HCT116 (cell line): ENCODE results near the gene GPBAR1. TPM values are rescaled to one million over a fixed set of nuclear protein-coding genes. Genes with fewer than 3 reads are reported as not detected.

Source experiments
- ATAC-seq: fragments of 200-7000 bp; cut with Tn5 transposase; 2 replicates; pipeline ENCODE4 v1.9.1; 2020; ENCODE audit warnings: mild to moderate bottlenecking, moderate library complexity
- BruUV-seq: library from RNA; stranded (reverse); fragments of 400-500 nt; replicated peaks from 2 replicates; lab custom pipeline; 2021; lab: Mats Ljungman, UMichigan
- CTCF ChIA-PET: fragments of 300-600 bp; sonication (Branson Sonifier 250); formaldehyde crosslinking; loops from one replicate; lab custom pipeline; 2021; ENCODE audit warnings: antibody characterized with exemption; lab: Charles Lee
- POLR2A ChIA-PET: fragments of 300-600, 350-600 bp; sonication (Branson Sonifier 250); formaldehyde crosslinking; loops from one replicate; lab custom pipeline; 2021; ENCODE audit warnings: antibody characterized with exemption; lab: Charles Lee
- RAD21 ChIA-PET, 2 experiments: fragments of 300-600 bp; sonication (Branson Sonifier 250); formaldehyde crosslinking; loops; one replicate each; lab custom pipeline; 2023; ENCODE audit warnings: low total read pairs in 2 of 2; ENCODE audit not compliant: uncharacterized antibody in 2 of 2, unreplicated experiment in 2 of 2, low non-redundant PET in 1 of 2; lab: Charles Lee
- DNase-seq: peaks from one replicate; pipeline ENCODE4 v3.0.0-alpha.2; 2010; ENCODE audit warnings: low read depth, low spot score
- H2AFZ ChIP-seq: fragments of 200-600 bp; shearing (Covaris generic), sonication (generic); 2 replicates; pipeline ENCODE4 v1.6.1; 2017; ENCODE audit warnings: low read depth, mixed run types, mixed read lengths, antibody characterized with exemption, low read length; ENCODE audit not compliant: poor library complexity, severe bottlenecking
- H3K27ac ChIP-seq: 2 replicates; pipeline ENCODE4 v1.5.1; 2012; ENCODE audit warnings: low read depth, low read length
- H3K27me3 ChIP-seq: fragments of 200-600 bp; sonication (generic); 2 replicates; pipeline ENCODE4 v1.6.1; 2016; ENCODE audit warnings: mixed run types, low read length, mixed read lengths; ENCODE audit not compliant: insufficient read depth
- H3K36me3 ChIP-seq, 2 experiments: fragments of 200-500 bp in 1 of 2; fragments of 200-600 bp in 1 of 2; sonication (Bioruptor generic) in 1 of 2; sonication (generic) in 1 of 2; 2 replicates each; pipeline versions ENCODE4 v1.5.1 to v1.6.1; 2014 to 2016; ENCODE audit warnings: low read length in 2 of 2, inconsistent platforms in 1 of 2, mixed read lengths in 1 of 2, mixed run types in 1 of 2; ENCODE audit not compliant: insufficient read depth in 2 of 2, control insufficient read depth in 1 of 2
- H3K4me1 ChIP-seq, 2 experiments: fragments of 200-600 bp in 1 of 2; sonication (generic) in 1 of 2; 2 replicates each; pipeline versions ENCODE4 v1.5.1 to v1.6.1; 2012 to 2017; ENCODE audit warnings: low read length in 2 of 2, inconsistent platforms in 1 of 2, mild to moderate bottlenecking in 1 of 2, mixed read lengths in 1 of 2, mixed run types in 1 of 2, moderate library complexity in 1 of 2; ENCODE audit not compliant: insufficient read depth in 2 of 2, control insufficient read depth in 1 of 2
- H3K4me2 ChIP-seq: fragments of 200-600 bp; sonication (generic); 2 replicates; pipeline ENCODE4 v1.6.1; 2017; ENCODE audit warnings: mixed run types, low read length, mixed read lengths
- H3K4me3 ChIP-seq, 2 experiments: fragments of 200-600 bp in 1 of 2; sonication (generic) in 1 of 2; replicated peaks in 1 of 2; 2 replicates each; pipeline ENCODE4 v1.5.1; 2011 to 2016; ENCODE audit warnings: low read length in 2 of 2, control low read depth in 1 of 2, low read depth in 1 of 2, mild to moderate bottlenecking in 1 of 2, mixed read lengths in 1 of 2, mixed run types in 1 of 2
- H3K79me2 ChIP-seq: fragments of 200-600 bp; sonication (generic); 2 replicates; pipeline ENCODE4 v1.6.1; 2017; ENCODE audit warnings: mild to moderate bottlenecking, mixed run types, low read length, moderate library complexity, mixed read lengths; ENCODE audit not compliant: insufficient read depth
- H3K9ac ChIP-seq: fragments of 200-600 bp; sonication (generic); 2 replicates; pipeline ENCODE4 v1.6.1; 2016; ENCODE audit warnings: low read length, mixed read lengths
- H3K9me2 ChIP-seq: fragments of 200-600 bp; sonication (generic), shearing (Covaris generic); 2 replicates; pipeline ENCODE4 v1.6.1; 2017; ENCODE audit warnings: mixed run types, mild to moderate bottlenecking, moderate library complexity; ENCODE audit not compliant: insufficient read depth
- H3K9me3 ChIP-seq, 2 experiments: fragments of 200-500 bp in 1 of 2; fragments of 200-600 bp in 1 of 2; sonication (Bioruptor generic) in 1 of 2; sonication (generic) in 1 of 2; 2 replicates each; pipeline ENCODE4 v1.6.1; 2014 to 2017; ENCODE audit warnings: low read length in 2 of 2, mixed read lengths in 2 of 2, inconsistent platforms in 1 of 2, low read depth in 1 of 2, mild to moderate bottlenecking in 1 of 2, mixed run types in 1 of 2, moderate library complexity in 1 of 2; ENCODE audit not compliant: control insufficient read depth in 1 of 2, insufficient read depth in 1 of 2
- H4K20me1 ChIP-seq: fragments of 200-600 bp; sonication (generic), shearing (Covaris generic); 2 replicates; pipeline ENCODE4 v1.6.1; 2017; ENCODE audit warnings: mixed run types, mild to moderate bottlenecking, moderate library complexity; ENCODE audit not compliant: insufficient read depth
- ATF3 ChIP-seq: IDR thresholded peaks from 2 replicates; pipeline ENCODE4 v1.6.1; 2012
- CBX3 ChIP-seq: IDR thresholded peaks from 2 replicates; pipeline ENCODE4 v1.6.1; 2012; ENCODE audit warnings: low read depth
- CEBPB ChIP-seq: IDR thresholded peaks from 2 replicates; pipeline ENCODE4 v1.6.1; 2012; ENCODE audit warnings: low read depth
- CTCF ChIP-seq, 3 experiments: fragments of 200-600 bp in 1 of 3; sonication (generic) in 1 of 3; IDR thresholded peaks in 2 of 3; conservative IDR thresholded peaks in 1 of 3; 2 replicates each; pipeline ENCODE4 v1.5.1; 2012 to 2017; ENCODE audit warnings: low read depth in 2 of 3, low read length in 2 of 3, antibody characterized with exemption in 1 of 3, borderline replicate concordance in 1 of 3, control low read depth in 1 of 3, mild to moderate bottlenecking in 1 of 3, mixed read lengths in 1 of 3, mixed run types in 1 of 3, moderate library complexity in 1 of 3; ENCODE audit not compliant: insufficient read depth in 1 of 3
- EGR1 ChIP-seq: IDR thresholded peaks from 2 replicates; pipeline ENCODE4 v1.6.1; 2012; ENCODE audit warnings: low read depth
- ELF1 ChIP-seq: IDR thresholded peaks from 2 replicates; pipeline ENCODE4 v1.6.1; 2012; ENCODE audit warnings: low read depth, borderline replicate concordance
- EZH2 ChIP-seq: fragments of 200-600 bp; sonication (generic); IDR thresholded peaks from 2 replicates; pipeline ENCODE4 v1.6.1; 2017; ENCODE audit warnings: antibody characterized with exemption, mixed run types
- EZH2phosphoT487 ChIP-seq: fragments of 200-600 bp; IDR thresholded peaks from 2 replicates; pipeline ENCODE4 v1.6.1; 2018; ENCODE audit warnings: antibody characterized with exemption, borderline replicate concordance
- JUND ChIP-seq: IDR thresholded peaks from 2 replicates; pipeline ENCODE4 v1.6.1; 2012
- MAX ChIP-seq: IDR thresholded peaks from 2 replicates; pipeline ENCODE4 v1.6.1; 2012
- POLR2A ChIP-seq: IDR thresholded peaks from 2 replicates; pipeline ENCODE4 v1.7.0; 2011; ENCODE audit warnings: borderline replicate concordance; ENCODE audit not compliant: insufficient read depth, insufficient read length; ENCODE audit errors: extremely low read depth
- POLR2AphosphoS5 ChIP-seq: IDR thresholded peaks from 2 replicates; pipeline ENCODE4 v1.6.1; 2011; ENCODE audit warnings: mild to moderate bottlenecking, low read depth, low read length, moderate library complexity
- REST ChIP-seq: IDR thresholded peaks from 2 replicates; pipeline ENCODE4 v1.6.1; 2012; ENCODE audit warnings: low read depth
- SIN3A ChIP-seq: IDR thresholded peaks from 2 replicates; pipeline ENCODE4 v1.6.1; 2012; ENCODE audit warnings: low read depth
- SP1 ChIP-seq: IDR thresholded peaks from 2 replicates; pipeline ENCODE4 v1.6.1; 2012; ENCODE audit warnings: low read depth
- SRF ChIP-seq: IDR thresholded peaks from 2 replicates; pipeline ENCODE4 v1.6.1; 2012; ENCODE audit warnings: low read depth
- TCF7L2 ChIP-seq: IDR thresholded peaks from 2 replicates; pipeline ENCODE4 v1.7.0; 2011; ENCODE audit warnings: borderline replicate concordance, inconsistent platforms; ENCODE audit not compliant: insufficient read depth, insufficient read length; ENCODE audit errors: extremely low read depth
- YY1 ChIP-seq: IDR thresholded peaks from 2 replicates; pipeline ENCODE4 v1.6.1; 2011; ENCODE audit warnings: low read length, low read depth, moderate library complexity, mild to moderate bottlenecking; ENCODE audit not compliant: insufficient replicate concordance; ENCODE audit errors: extremely low read depth
- ZBTB33 ChIP-seq: IDR thresholded peaks from 2 replicates; pipeline ENCODE4 v1.6.1; 2011; ENCODE audit warnings: mild to moderate bottlenecking, low read length, moderate library complexity; ENCODE audit not compliant: insufficient replicate concordance; ENCODE audit errors: extremely low read depth
- ZFX ChIP-seq: fragments of 450-650 bp; IDR thresholded peaks from 2 replicates; pipeline ENCODE4 v1.6.1; 2017
- ZNF274 ChIP-seq: fragments of 200-500 bp; sonication (Bioruptor generic); IDR thresholded peaks from 2 replicates; pipeline ENCODE4 v1.6.1; 2014; ENCODE audit warnings: mild to moderate bottlenecking, low read depth, low read length, inconsistent platforms
- intact Hi-C: fragments of 100-400 bp; cut with micrococcal nuclease; formaldehyde crosslinking; loops from 2 replicates; pipeline ENCODE4 v1.10.0; 2022
- total RNA-seq: library from RNA; stranded (reverse); gene quantifications from one replicate; pipeline ENCODE4 v1.2.1, GENCODE V29; 2021; ENCODE audit not compliant: unreplicated experiment

The GPBAR1 gene
- total RNA-seq, 1 experiment from 2014 or later = 0.27 TPM

GRCh38 chr2:218230882-218231281, 29.9 kb upstream of the GPBAR1 start:
- H3K27ac ChIP-seq = peak overlapping the region; percentile 22
- CTCF ChIA-PET = interaction anchor here (1.4 kb wide), 1 partner anchor 15 kb away, joined by 4 read pairs; no protein-coding TSS in a partner anchor
- H3K79me2 ChIP-seq = peaks cover 47% of the 10 kb centered on the region
- H3K36me3 ChIP-seq = peaks cover 50 to 51% of the 10 kb centered on the region in 2 experiments; a peak in 3 of 4 replicates
- H4K20me1 ChIP-seq = no peaks in the 10 kb centered on the region
- no peak overlapping the region for H3K4me3 ChIP-seq
- RAD21 ChIA-PET = interaction anchor here in 1 of 2 experiments (0.7 kb wide), 1 partner anchor 401 kb away, joined by 4 read pairs; no protein-coding TSS in a partner anchor
- POLR2A ChIA-PET = no interaction called here
- H3K4me1 ChIP-seq = peaks cover 26 to 30% of the 10 kb centered on the region in 2 experiments
- ATAC-seq = peak; percentile 90
- no TSS peak for BruUV-seq
- H3K4me2 ChIP-seq = peak overlapping the region; percentile 50; the same call in 1 of the 2 replicates
- H3K9ac ChIP-seq = no peak overlapping the region
- intact Hi-C loops = no loop called here
- no peaks in the 10 kb centered on the region for H3K9me2 ChIP-seq
- DNase-seq = no peak
- no peaks in the 10 kb centered on the region for H3K27me3 ChIP-seq
- H3K9me3 ChIP-seq = no peaks in the 10 kb centered on the region
- H2AFZ ChIP-seq = no peak overlapping the region
- TF ChIP-seq ZBTB33 = no peak
- no peak for TF ChIP-seq SP1
- no peak for TF ChIP-seq JUND
- no peak for TF ChIP-seq ZNF274
- TF ChIP-seq POLR2A = no peak
- no peak for TF ChIP-seq TCF7L2
- TF ChIP-seq EZH2phosphoT487 = no peak
- TF ChIP-seq YY1 = no peak
- TF ChIP-seq POLR2AphosphoS5 = no peak
- no peak for TF ChIP-seq CEBPB
- TF ChIP-seq MAX = no peak
- 0 out of 2 replicates have a peak, but pooled peaks have one; percentile 14 for TF ChIP-seq CBX3
- no peak for TF ChIP-seq SRF
- TF ChIP-seq REST = no peak
- peak in 2 of 3 experiments; percentile 50; a peak in 4 of 6 replicates for TF ChIP-seq CTCF (IDR thresholded peaks at IDR 0.05 in 2 of 3, conservative IDR thresholded peaks at IDR 0.05 in 1 of 3; ENCODE audit: borderline replicate concordance in 1 of 3, insufficient read depth in 1 of 3, low read depth in 2 of 3, low read length in 2 of 3)
- TF ChIP-seq ELF1 = no peak
- no peak for TF ChIP-seq SIN3A
- TF ChIP-seq ZFX = no peak
- TF ChIP-seq EGR1 = peak; percentile 49; the same call in 1 of the 2 replicates
- TF ChIP-seq EZH2 = no peak
- no peak for TF ChIP-seq ATF3
